ENCODE measurements around the gene KLHDC4. TPM values are rescaled to one million over a fixed set of nuclear protein-coding genes. Genes with fewer than 3 reads are reported as not detected.
A peak's percentile ranks its signal among the peaks of the same experiment; 100 is the strongest.

Gene KLHDC4
- total RNA-seq, 1 experiment from 2014 or later = 11.6 TPM

DNA sequence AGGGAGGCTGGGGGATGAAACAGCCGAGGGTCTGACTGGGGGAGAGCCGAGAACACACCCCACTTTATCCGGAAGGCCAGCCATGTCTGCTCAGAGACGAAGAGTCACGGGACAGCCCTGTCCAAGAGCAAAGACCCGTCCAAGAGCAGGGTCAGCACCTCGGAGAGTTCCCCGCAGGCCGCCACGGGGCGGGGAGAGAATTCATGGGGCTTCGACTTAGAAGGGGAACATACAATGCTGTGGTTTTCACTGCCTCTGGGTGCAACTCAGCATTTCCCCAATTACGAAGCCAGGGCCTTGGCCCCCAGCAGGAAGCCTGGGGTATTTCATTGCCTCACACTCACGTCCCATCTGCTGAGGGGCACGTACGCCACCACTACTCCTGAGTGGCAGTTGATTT, 104.2 kb downstream of the KLHDC4 start:
- peak; percentile 56 for DNase-seq (ENCODE audit: low read depth)

DNA sequence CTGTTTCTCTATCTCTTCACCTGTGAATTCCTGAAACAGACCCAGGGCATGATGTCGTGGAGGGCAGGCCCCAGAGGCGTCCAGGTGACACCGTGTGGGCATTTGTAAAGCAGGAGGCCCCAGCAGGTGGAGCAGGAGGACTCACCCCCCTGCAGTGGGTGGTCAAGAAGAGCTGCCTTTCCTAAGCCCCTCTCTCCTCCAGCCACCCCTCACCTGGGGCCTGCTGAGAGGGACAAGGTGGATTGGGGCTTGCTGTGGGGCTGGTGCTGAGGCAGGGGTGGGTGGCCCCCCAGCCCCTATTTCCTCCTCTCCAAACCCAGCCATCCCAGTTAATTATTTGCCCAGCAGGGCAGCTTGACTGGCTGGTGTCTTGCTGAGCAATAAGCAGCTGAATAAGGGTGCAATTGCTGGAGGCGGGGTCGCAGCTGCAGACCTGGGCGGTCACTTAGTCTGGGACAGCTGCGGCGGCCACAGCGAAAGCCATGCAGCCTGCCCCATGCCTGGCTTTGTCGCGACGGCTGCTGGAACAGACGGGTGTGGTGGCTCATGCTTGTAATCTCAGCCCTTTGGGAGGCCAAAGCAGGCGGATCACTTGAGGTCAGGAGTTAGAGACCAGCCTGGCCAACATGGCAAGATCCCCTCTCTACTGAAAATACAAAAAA, 107.1 kb downstream of the KLHDC4 start:
- no peak for DNase-seq (ENCODE audit: low read depth)

Other genes starting within 250 kb of the KLHDC4 start
- gene JPH3, start 163.5 kb downstream of the KLHDC4 start, total RNA-seq (2014; rRNA removed; shearing (Covaris generic)) = 6.2 and 7.4 TPM in 2 replicates
- gene SLC7A5, start 103.5 kb upstream of the KLHDC4 start, total RNA-seq (2014; rRNA removed; shearing (Covaris generic)) = 24.9 and 31.6 TPM in 2 replicates
- gene CA5A, start 170.5 kb upstream of the KLHDC4 start, total RNA-seq (2014; rRNA removed; shearing (Covaris generic)) = not detected in 2 replicates
- gene BANP, start 185.4 kb upstream of the KLHDC4 start, total RNA-seq (2014; rRNA removed; shearing (Covaris generic)) = 16.1 and 16.7 TPM in 2 replicates